DOHH2 (cell line): ENCODE results near the gene SLC4A1AP.

Source experiments
- H3F3A ChIP-seq: fragments of 200-600 bp; sonication (generic), shearing (Covaris generic); 2 replicates; pipeline ENCODE4 v1.6.0; 2016; ENCODE audit warnings: antibody characterized with exemption, mild to moderate bottlenecking; ENCODE audit not compliant: control insufficient read depth, insufficient read depth
- H3K27ac ChIP-seq: fragments of 200-600 bp; sonication (generic); 2 replicates; pipeline ENCODE4 v1.5.1; 2014; ENCODE audit warnings: low read depth, mild to moderate bottlenecking, low read length, moderate library complexity
- H3K27me3 ChIP-seq: fragments of 200-600 bp; sonication (generic); 2 replicates; pipeline ENCODE4 v1.6.1; 2014; ENCODE audit warnings: mild to moderate bottlenecking, low read length, mixed read lengths; ENCODE audit not compliant: control insufficient read depth
- H3K36me3 ChIP-seq: fragments of 200-600 bp; sonication (generic); 2 replicates; pipeline ENCODE4 v1.6.1; 2014; ENCODE audit warnings: mild to moderate bottlenecking, low read length, moderate library complexity, mixed read lengths; ENCODE audit not compliant: control insufficient read depth
- H3K4me1 ChIP-seq: fragments of 200-600 bp; sonication (generic); 2 replicates; pipeline ENCODE4 v1.6.1; 2014; ENCODE audit warnings: mild to moderate bottlenecking, low read length, mixed read lengths; ENCODE audit not compliant: control insufficient read depth
- H3K4me2 ChIP-seq: fragments of 200-600 bp; sonication (generic); 2 replicates; pipeline ENCODE4 v1.6.0; 2014; ENCODE audit warnings: mild to moderate bottlenecking, low read length, moderate library complexity
- H3K4me3 ChIP-seq: fragments of 200-600 bp; sonication (generic); 2 replicates; pipeline ENCODE4 v1.5.1; 2014; ENCODE audit warnings: mild to moderate bottlenecking, low read length, mixed read lengths
- H3K79me2 ChIP-seq: fragments of 200-600 bp; sonication (generic); 2 replicates; pipeline ENCODE4 v1.6.1; 2014; ENCODE audit warnings: mild to moderate bottlenecking, low read length, mixed read lengths; ENCODE audit not compliant: control insufficient read depth
- H3K9me2 ChIP-seq: fragments of 200-600 bp; sonication (generic); replicated peaks from 2 replicates; pipeline ENCODE4 v1.6.1; 2014; ENCODE audit warnings: mild to moderate bottlenecking, low read length, mixed read lengths; ENCODE audit not compliant: control insufficient read depth
- H3K9me3 ChIP-seq: fragments of 200-600 bp; sonication (generic); 2 replicates; pipeline ENCODE4 v1.6.1; 2014; ENCODE audit warnings: antibody characterized with exemption, low read length, mixed read lengths; ENCODE audit not compliant: control insufficient read depth, insufficient read depth
- H4K20me1 ChIP-seq: fragments of 200-600 bp; sonication (generic); 2 replicates; pipeline ENCODE4 v1.6.0; 2014; ENCODE audit warnings: low read depth, mild to moderate bottlenecking, antibody characterized with exemption, low read length, moderate library complexity; ENCODE audit not compliant: control insufficient read depth, insufficient read depth
- EZH2phosphoT487 ChIP-seq: fragments of 200-600 bp; sonication (generic); IDR thresholded peaks from 2 replicates; pipeline ENCODE4 v1.6.1; 2017; ENCODE audit warnings: borderline replicate concordance, mild to moderate bottlenecking, antibody characterized with exemption, low read length, moderate library complexity, mixed read lengths
- TF ChIP-seq, protein P1 (sequence below): fragments of 200-600 bp; sonication (generic); IDR thresholded peaks from one replicate; pipeline ENCODE4 v1.5.1; 2014; ENCODE audit warnings: antibody characterized with exemption, mild to moderate bottlenecking, low read depth, low read length; ENCODE audit not compliant: poor library complexity, severe bottlenecking

SLC4A1AP gene

DNA sequence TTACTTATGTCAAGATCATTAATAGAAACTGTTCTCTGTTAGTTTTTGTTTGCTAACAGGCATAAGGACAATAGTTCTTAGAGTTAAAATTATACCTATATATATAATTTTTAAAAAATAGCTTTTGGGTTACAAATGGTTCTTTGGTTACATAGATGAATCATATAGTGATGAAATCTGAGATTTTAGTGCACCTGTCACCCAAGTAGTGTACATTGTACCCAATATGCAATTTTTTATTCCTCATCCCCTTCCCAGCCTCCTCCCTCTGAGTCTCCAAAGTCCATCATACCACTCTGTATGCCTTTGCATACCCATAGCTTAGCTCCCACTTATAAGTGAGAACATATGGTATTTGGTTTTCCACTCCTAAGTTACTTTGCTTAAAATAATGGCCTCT lies 26.4 kb downstream of the SLC4A1AP start:
- TF ChIP-seq EZH2phosphoT487 = no peak
- TF ChIP-seq, protein P1, sequence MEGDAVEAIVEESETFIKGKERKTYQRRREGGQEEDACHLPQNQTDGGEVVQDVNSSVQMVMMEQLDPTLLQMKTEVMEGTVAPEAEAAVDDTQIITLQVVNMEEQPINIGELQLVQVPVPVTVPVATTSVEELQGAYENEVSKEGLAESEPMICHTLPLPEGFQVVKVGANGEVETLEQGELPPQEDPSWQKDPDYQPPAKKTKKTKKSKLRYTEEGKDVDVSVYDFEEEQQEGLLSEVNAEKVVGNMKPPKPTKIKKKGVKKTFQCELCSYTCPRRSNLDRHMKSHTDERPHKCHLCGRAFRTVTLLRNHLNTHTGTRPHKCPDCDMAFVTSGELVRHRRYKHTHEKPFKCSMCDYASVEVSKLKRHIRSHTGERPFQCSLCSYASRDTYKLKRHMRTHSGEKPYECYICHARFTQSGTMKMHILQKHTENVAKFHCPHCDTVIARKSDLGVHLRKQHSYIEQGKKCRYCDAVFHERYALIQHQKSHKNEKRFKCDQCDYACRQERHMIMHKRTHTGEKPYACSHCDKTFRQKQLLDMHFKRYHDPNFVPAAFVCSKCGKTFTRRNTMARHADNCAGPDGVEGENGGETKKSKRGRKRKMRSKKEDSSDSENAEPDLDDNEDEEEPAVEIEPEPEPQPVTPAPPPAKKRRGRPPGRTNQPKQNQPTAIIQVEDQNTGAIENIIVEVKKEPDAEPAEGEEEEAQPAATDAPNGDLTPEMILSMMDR = no peak

DNA sequence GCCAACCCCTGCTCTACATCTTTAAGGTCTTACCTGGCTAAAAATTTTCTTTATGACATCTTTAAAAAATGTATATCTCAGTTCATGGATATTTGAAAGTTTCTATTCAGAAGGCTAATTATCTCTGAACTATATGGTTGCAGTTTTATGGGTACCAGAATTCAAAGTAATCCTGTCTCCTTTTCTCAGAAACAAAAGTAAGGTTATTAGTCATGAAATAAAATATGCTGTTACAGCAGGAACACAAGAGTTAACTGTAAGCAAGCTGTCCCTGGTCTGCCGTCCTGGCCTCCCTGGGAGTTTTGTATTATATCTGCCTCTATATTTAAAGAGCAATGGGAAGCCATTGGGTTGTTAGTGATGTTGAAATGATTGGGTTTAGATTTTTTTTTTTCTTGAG lies 34.0 kb downstream of the SLC4A1AP start:
- H3K27ac ChIP-seq = no peak overlapping the region
- TF ChIP-seq, protein P1 = no peak
- no peak for TF ChIP-seq EZH2phosphoT487

More for the DNA sequence above, 26.4 kb downstream of the SLC4A1AP start:
- no peaks in the 10 kb centered on the region for H3K9me3 ChIP-seq
- no peak overlapping the region for H3K27ac ChIP-seq
- H3K4me2 ChIP-seq = no peak overlapping the region
- no peaks in the 10 kb centered on the region for H3K9me2 ChIP-seq
- no peak overlapping the region for H3K4me3 ChIP-seq
- H3K79me2 ChIP-seq = no peaks in the 10 kb centered on the region
- no peaks in the 10 kb centered on the region for H3F3A ChIP-seq
- H3K27me3 ChIP-seq = no peaks in the 10 kb centered on the region
- H3K36me3 ChIP-seq = peaks cover 25% of the 10 kb centered on the region
- H3K4me1 ChIP-seq = no peaks in the 10 kb centered on the region
- H4K20me1 ChIP-seq = no peaks in the 10 kb centered on the region

DNA sequence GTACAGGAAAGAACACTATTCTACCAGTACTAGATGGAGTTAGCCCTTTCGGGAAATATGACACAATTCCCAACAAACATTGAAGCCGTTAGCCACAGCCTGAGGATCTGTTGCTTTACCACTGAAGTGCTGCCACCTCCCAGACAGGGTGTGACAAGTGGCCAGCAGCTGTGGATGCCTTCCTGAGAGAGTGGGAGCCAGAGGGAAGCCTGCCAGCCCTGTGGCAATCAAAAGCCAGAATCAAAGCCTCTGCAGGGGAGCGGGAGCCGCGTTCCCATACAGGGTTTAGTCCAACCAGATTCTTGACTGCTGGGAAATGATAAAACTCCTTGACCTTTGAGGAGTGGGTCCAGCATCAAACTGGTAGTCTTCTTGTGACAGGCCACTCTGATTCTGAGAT lies 38.0 kb downstream of the SLC4A1AP start:
- Histone ChIP-seq H3K36me3 (no peaks in the 10 kb centered on the region), H3K4me2 (no peak overlapping the region), H3F3A (no peaks in the 10 kb centered on the region), H3K4me3 (no peak overlapping the region), H4K20me1 (no peaks in the 10 kb centered on the region), H3K9me3 (no peaks in the 10 kb centered on the region), H3K9me2 (no peaks in the 10 kb centered on the region), H3K4me1 (no peaks in the 10 kb centered on the region), H3K27ac (no peak overlapping the region), H3K27me3 (peaks cover 9% of the 10 kb centered on the region; the same call in 1 of the 2 replicates), H3K79me2 (no peaks in the 10 kb centered on the region)
- TF ChIP-seq, protein P1 = no peak
- TF ChIP-seq EZH2phosphoT487 = no peak

More for the DNA sequence above, 34.0 kb downstream of the SLC4A1AP start:
- H3K79me2 ChIP-seq = no peaks in the 10 kb centered on the region
- H3F3A ChIP-seq = no peaks in the 10 kb centered on the region
- H3K4me2 ChIP-seq = no peak overlapping the region
- peaks cover 10% of the 10 kb centered on the region; the same call in 1 of the 2 replicates for H3K36me3 ChIP-seq
- H3K4me3 ChIP-seq = no peak overlapping the region
- H3K9me3 ChIP-seq = no peaks in the 10 kb centered on the region
- no peaks in the 10 kb centered on the region for H3K27me3 ChIP-seq
- no peaks in the 10 kb centered on the region for H3K9me2 ChIP-seq
- no peaks in the 10 kb centered on the region for H3K4me1 ChIP-seq
- H4K20me1 ChIP-seq = no peaks in the 10 kb centered on the region

DNA sequence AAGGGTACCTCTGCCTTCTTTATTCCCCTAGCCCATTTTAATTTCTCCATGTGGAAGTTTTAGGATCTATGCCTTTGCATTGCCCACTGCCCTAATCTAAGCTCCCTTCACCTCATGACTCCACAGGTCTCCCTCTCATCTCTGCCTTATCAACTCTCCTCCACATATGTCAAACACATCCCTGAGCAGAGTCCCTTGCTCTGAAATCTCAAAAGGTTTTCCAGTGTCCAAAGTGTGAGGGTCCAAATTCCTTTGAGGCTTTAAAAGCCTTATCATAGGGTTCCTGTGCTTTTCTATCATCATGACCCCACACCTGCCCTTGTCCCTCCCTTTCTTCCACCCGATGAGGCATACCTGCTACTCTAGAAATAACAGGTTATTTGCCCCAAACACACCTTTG lies 38.6 kb downstream of the SLC4A1AP start:
- no peaks in the 10 kb centered on the region for H4K20me1 ChIP-seq
- H3K9me3 ChIP-seq = no peaks in the 10 kb centered on the region
- no peaks in the 10 kb centered on the region for H3K9me2 ChIP-seq
- H3K79me2 ChIP-seq = no peaks in the 10 kb centered on the region
- no peaks in the 10 kb centered on the region for H3K4me1 ChIP-seq
- peaks cover 9% of the 10 kb centered on the region; the same call in 1 of the 2 replicates for H3K27me3 ChIP-seq
- TF ChIP-seq EZH2phosphoT487 = no peak
- TF ChIP-seq, protein P1 = no peak
- H3F3A ChIP-seq = no peaks in the 10 kb centered on the region
- H3K4me2 ChIP-seq = no peak overlapping the region
- H3K36me3 ChIP-seq = no peaks in the 10 kb centered on the region
- no peak overlapping the region for H3K27ac ChIP-seq
- H3K4me3 ChIP-seq = no peak overlapping the region
